ENCODE data around the gene ZNF410. TPM values are rescaled to one million over a fixed set of nuclear protein-coding genes. Genes with fewer than 3 reads are reported as not detected.

ZNF410 gene
- total RNA-seq, 4 donors from 2014 or later, result 33.2 to 104 (median 45.9) TPM

DNA sequence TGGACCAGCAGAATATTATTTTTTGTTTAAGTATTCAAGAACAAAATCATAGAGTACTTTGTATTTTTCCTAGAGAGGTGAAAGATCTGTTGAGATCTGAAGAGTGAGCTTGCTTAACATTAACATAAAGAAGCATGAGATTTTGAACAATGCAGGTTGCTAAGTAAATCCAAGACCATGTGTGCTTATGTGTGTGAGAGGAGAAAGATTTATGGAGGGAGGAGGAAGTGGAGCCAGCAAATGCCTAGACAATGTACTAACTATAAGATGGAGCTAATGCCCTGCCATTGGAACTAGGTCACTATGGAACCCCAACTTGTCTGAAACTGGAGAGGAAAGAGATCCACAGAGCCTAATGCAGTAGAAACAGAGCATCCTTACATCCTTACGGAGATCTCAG is 49.9 kb downstream of the ZNF410 start:
- Histone ChIP-seq H3K4me3 (no peak overlapping the region), H3K27me3 (no peaks in the 10 kb centered on the region), H3K4me1 (no peaks in the 10 kb centered on the region), H3K9me3 (no peaks in the 10 kb centered on the region), H3K36me3 (peaks cover 0 to 37% (median 13%) of the 10 kb centered on the region in 4 donors), H3K27ac (no peak overlapping the region)
- DNase-seq, result no peak
- in situ Hi-C loops (cut with MboI; ENCODE audit: low pct_ligation_motif_present in 1 of 4, low pct_unique_long_range_greater_than_20kb in 1 of 4, low sequenced_read_pairs in 3 of 4) (no loop called here), intact Hi-C loops (cut with DNase I; ENCODE audit: low total_unique reads) (no loop called here)
- no peak for TF ChIP-seq CTCF (IDR thresholded peaks at IDR 0.05)
- no peak for TF ChIP-seq EP300 (IDR thresholded peaks at IDR 0.05; ENCODE audit: low read depth)
- 100% methylated on average over 1 of the region's 1 CpG for WGBS, 2 donors (ENCODE audit: low coverage in 1 of 2)

DNA sequence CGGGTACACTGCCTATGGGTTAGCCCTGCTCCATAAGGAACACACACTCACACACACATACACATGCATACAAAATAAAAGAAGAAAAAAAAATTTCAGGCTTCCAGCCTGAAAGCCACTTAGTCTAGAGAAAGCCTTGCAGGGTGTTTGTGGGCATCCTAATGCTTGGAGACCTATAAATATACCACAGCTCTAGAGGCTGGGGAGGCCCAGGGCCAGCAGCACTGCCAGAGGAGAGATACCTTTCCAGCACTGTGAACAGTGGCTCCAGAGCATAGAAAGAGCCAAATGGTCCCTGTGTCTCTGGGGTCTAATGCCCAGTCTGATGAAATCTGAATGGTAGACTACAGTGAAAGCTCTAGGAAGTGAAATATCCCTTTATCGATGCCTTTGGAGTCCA is 50.4 kb downstream of the ZNF410 start:
- Histone ChIP-seq H3K4me1 (peaks cover 0 to under 1% (median 0%) of the 10 kb centered on the region in 4 donors), H3K27me3 (no peaks in the 10 kb centered on the region), H3K9me3 (no peaks in the 10 kb centered on the region), H3K4me3 (no peak overlapping the region), H3K27ac (no peak overlapping the region), H3K36me3 (peaks cover 0 to 32% (median 11%) of the 10 kb centered on the region in 4 donors)
- no peak for TF ChIP-seq POLR2AphosphoS5 (IDR thresholded peaks at IDR 0.05)
- no peak for TF ChIP-seq CTCF (IDR thresholded peaks at IDR 0.05)
- no peak for TF ChIP-seq EP300 (IDR thresholded peaks at IDR 0.05; ENCODE audit: low read depth)
- intact Hi-C loops (cut with DNase I; ENCODE audit: low total_unique reads) (no loop called here), in situ Hi-C loops (cut with MboI; ENCODE audit: low pct_ligation_motif_present in 1 of 4, low pct_unique_long_range_greater_than_20kb in 1 of 4, low sequenced_read_pairs in 3 of 4) (no loop called here)
- DNase-seq, result no peak
- 100% methylated on average over 2 of the region's 2 CpGs for WGBS, 2 donors (ENCODE audit: low coverage in 1 of 2)

GRCh38 chr14:73942180-73942579 is 55.5 kb downstream of the ZNF410 start:
- DNase-seq, result no peak
- intact Hi-C loops (cut with DNase I; ENCODE audit: low total_unique reads) (no loop called here), in situ Hi-C loops (cut with MboI; ENCODE audit: low pct_ligation_motif_present in 1 of 4, low pct_unique_long_range_greater_than_20kb in 1 of 4, low sequenced_read_pairs in 3 of 4) (no loop called here)
- no peaks in the 10 kb centered on the region for H3K9me3 ChIP-seq
- TF ChIP-seq POLR2A (IDR thresholded peaks at IDR 0.05), result no peak
- peak in 1 of 5 experiments; percentile 11 for TF ChIP-seq CTCF (IDR thresholded peaks at IDR 0.05)
- no peak for TF ChIP-seq POLR2AphosphoS5 (IDR thresholded peaks at IDR 0.05)
- H3K27me3 ChIP-seq, result no peaks in the 10 kb centered on the region
- H3K27ac ChIP-seq, result peak overlapping the region in 1 of 4 donors; percentile 18
- 20 to 88% methylated on average over 1 to 7 of the region's 7 CpGs for WGBS, 2 donors (ENCODE audit: low coverage in 1 of 2)
- peaks cover 0 to 34% (median 15%) of the 10 kb centered on the region in 4 donors for H3K4me1 ChIP-seq
- H3K4me3 ChIP-seq, result no peak overlapping the region
- peaks cover 0 to 6% (median under 1%) of the 10 kb centered on the region in 4 donors for H3K36me3 ChIP-seq

DNA sequence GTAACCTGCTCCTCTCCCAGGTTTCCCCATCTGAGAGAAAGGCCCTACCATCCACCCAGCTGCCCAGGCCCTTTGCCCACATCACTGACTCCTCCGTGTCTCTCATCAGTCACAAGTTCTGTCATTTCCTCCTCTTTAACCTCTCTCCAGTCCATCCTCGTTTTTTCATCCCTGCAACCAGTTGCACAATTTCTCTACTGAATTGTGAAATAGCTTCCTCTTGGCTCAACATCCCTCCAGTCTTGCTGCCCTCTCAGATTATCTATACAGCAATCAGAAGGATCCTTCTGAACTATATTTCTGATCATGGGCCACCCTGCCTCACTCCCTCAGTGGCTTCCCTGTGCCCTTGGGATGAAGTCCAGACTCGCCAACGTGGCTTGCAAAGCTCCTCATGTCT is 56.4 kb downstream of the ZNF410 start:
- intact Hi-C loops (cut with DNase I; ENCODE audit: low total_unique reads) (no loop called here), in situ Hi-C loops (cut with MboI; ENCODE audit: low pct_ligation_motif_present in 1 of 4, low pct_unique_long_range_greater_than_20kb in 1 of 4, low sequenced_read_pairs in 3 of 4) (no loop called here)
- Histone ChIP-seq H3K27me3 (no peaks in the 10 kb centered on the region), H3K9me3 (no peaks in the 10 kb centered on the region), H3K36me3 (no peaks in the 10 kb centered on the region), H3K4me3 (no peak overlapping the region), H3K4me1 (peaks cover 0 to 34% (median 15%) of the 10 kb centered on the region in 4 donors), H3K27ac (peak overlapping the region in 1 of 4 donors; percentile 18)
- TF ChIP-seq POLR2A (IDR thresholded peaks at IDR 0.05) (no peak), POLR2AphosphoS5 (IDR thresholded peaks at IDR 0.05) (no peak), CTCF (IDR thresholded peaks at IDR 0.05) (no peak), EP300 (IDR thresholded peaks at IDR 0.05; ENCODE audit: low read depth) (no peak)
- DNase-seq, result no peak
- 31 to 48% methylated on average over 3 to 4 of the region's 4 CpGs for WGBS, 2 donors (ENCODE audit: low coverage in 1 of 2)
